ENCODE results near the gene GPBP1.
"Not testable (repeated sequence)": the region's sequence is repeated elsewhere in the genome, so short reads cannot be mapped to it uniquely, and the experiment has no call there.

GPBP1 gene

DNA sequence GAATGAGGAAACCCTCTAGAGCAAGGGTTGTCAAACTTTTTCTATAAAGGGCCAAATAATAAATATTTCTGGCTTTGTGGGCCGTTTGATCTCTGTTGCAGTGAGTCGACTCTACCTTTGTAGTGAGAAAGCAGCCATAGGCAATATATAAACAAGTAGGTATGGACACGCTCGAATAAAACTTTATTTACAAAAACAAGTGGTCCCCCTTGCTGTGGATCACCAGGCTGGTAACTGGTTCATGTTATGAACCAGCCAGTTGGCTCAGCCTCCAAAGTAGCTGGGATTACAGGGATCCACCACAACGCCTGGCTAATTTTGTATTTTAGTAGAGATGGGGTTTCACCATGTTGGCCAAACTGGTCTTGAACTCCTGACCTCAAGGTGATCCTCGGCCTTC is 118.5 kb downstream of the GPBP1 start:
- no peak for DNase-seq

DNA sequence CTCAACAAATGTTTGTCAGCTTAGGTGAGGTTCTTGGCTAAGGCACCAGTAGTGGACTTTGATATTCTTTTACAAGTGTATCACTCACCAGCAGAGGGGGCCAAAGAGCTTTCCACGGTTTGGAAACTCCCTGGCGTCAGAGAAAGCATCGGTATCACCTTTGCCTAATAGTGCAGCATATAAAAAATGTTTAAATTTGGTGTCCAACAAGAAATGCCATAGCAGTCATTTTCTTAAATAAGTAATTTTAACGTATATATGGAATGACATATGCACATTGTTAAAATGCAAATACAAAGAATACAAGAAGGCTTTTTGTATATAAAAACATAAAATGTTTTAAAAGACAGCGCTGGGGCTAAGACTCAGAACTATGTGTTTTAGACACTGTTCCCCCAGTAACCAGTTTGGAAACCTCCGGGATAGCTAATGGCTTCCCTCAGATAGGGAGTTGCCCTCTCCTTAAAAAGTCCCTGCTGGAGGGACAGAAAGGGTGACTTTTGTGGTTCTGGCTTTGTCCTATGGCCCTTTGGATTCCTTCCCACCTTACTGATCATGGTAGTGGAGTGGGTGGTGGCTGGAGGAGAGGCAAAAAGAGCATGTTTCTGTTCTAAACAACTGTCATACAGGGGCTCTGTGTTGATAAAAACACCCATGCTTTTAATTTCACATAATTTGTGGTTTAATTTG is 124.6 kb downstream of the GPBP1 start:
- peak; percentile 89 for DNase-seq

DNA sequence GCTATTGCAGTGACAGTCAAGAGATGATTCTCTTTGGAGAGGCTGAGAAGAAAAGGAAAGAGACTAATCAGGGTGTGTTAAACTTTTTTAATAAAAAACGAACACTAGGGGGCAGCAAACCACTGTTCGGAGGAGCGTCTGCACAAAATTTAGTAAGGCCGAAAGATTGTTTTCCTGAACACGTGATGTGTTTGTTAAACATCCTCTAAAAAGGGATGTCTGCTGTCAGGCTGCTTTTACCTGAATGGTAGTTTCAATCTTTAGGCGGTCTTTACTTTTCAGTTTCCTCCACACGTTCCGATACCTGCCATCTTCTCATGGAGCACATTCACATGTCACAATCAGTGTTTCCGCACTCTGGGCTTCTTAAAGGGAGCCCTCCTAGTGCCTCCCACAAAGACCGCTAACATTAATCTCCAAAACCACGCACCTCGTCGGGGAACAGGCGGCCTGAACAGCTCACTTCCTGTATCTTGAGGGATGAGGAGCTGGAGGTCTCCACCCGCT is 125.2 kb downstream of the GPBP1 start:
- peak; percentile 82 for DNase-seq

DNA sequence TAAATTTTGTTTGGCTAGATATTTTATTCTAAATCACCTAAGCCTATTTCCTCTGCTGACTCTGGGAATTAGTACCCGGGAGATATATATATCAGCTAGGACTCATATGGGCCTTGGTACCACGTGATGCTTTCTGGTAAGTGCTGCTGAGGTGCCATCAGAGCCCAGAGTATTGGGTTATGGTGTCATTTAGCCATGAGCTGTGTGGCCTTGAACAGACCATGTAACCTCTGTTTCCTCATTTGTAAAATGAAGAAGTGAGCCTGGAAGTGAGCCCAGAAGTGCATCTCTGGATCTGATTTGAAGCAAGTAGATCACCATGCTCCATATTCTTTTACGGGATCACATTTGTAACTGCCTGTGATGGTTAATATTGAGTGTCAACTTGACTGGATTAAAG is 126.1 kb downstream of the GPBP1 start:
- no peak for DNase-seq

DNA sequence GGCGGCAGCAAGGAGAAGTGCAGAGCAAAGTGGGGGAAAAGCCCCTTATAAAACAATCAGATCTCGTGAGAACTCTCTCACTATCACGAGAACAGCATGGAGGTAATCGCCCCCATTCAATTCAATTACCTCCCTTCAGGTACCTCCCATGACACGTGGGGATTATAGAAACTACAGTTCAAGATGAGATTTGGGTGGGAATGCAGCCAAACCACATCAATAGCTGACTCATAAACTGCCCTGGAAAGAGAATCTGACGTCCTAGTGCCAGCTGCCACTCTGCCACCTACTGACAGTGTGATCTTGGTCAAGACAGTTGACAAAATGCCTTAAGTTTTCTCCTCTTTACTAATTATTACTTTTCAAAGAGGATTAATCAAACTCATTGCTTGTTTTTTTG is 128.3 kb downstream of the GPBP1 start:
- DNase-seq, result peak; percentile 16

DNA sequence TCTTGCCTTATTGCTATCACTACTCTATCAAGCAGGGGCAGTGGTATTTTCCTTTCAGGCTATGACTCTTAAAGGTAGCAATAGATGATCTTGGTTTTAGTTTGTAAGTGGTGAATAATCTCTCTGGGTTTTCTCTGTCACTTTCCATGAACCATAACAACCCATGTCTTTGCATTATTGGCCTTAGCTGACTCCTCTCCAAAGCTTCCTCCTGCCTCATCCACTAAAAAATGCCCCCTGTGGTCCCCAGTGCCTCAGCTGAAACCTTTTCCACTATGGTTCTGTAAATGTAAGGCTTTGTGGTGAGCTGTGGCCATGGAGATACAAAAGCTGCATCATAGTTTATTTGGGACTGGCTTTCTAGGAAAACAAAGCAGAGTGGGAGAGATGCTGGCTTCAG is 128.8 kb downstream of the GPBP1 start:
- DNase-seq, result no peak

DNA sequence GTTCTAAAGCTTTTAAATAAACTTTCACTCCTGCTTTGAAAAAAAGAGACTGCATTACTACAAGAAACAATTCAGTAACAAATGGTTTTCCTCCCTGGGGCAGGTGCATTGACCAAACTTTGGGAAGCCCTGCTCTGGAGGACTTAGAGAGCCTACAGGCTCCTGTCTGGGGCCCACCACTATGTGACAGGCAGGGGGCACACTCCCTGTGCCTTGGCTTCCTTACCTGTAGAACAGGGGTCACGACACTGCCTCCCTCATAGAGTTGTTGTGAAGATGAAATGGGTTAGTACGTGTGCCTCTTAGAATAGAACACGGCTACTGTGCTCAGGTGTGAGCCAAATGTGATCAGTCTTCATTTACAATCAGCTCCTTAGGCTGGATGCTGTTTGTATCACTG is 130.1 kb downstream of the GPBP1 start:
- DNase-seq, result no peak

DNA sequence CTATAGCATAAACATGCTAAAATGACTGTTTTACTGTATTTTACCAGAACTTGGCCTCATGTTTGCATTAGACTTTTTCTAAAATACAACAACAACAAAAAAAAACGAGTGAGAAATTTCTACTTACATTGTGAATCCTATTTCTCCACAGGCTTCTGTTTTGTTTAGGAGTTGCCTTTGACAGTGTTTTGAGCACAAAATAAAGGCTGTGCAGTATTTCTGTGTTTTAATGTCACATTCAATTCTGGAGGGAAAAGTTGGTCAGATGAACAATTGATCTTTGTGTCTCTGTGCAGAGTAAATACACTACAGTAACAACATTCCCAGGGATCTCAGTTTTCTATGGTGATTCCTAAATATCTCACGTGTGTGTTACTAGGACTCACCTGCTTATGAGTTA is 131.1 kb downstream of the GPBP1 start:
- DNase-seq, result no peak

DNA sequence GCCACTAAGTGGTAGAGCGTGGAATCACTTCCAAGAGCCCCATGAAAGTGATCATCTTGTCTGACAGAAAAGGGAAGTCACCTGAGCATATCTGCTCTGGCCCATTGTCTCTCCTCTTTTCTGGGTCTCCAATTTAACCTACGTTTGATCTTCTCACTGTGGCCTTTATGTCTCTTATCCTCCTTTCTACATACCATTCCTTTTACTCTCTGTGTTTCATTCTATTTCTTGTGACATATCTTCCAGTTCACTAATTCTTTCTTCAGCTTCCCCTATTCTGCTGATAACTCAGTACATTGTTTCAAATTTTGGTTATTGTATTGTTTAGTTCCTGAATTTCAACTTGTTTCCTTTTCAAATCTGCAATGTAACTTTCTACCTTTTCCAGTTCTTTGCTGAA is 132.5 kb downstream of the GPBP1 start:
- DNase-seq, result no peak

DNA sequence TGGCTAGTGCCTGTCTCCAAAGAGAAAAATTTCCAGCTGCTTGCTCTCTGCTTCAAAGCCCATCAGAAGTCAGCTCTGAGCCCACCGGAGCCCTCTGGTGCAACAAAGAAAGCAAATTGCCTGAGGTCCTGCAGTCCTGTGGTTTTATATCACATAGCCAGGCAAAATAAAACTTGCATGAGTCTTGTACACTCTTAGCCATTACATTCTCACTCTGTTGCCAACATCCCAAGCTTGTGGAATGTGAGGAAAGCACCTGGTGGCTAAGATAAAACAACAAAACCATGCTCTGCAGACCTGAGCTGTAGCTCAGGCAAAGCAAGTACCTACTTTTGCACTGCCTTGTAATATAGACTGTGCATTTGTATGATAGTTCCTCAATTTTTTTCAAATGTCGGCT is 133.7 kb downstream of the GPBP1 start:
- DNase-seq, result no peak

DNA sequence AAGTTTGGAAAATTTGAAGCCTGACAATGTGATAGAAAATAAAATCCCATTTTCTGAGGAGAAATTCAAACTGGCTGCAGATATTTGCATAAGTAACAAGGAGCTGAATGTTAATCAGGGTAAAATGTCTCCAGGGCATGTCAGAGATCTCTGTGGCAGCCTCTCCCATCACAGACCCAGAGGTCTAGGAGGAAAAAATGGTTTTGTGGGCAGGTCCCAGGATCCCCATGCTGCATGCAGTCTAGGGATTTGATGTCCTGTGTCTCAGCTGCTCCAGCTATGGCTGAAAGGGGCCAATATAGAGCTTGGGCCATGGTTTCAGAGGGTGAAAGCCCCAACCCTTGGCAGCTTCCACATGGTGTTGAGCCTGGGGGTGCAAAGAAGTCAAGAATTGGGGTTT is 135.2 kb downstream of the GPBP1 start:
- DNase-seq, result not testable (repeated sequence)

DNA sequence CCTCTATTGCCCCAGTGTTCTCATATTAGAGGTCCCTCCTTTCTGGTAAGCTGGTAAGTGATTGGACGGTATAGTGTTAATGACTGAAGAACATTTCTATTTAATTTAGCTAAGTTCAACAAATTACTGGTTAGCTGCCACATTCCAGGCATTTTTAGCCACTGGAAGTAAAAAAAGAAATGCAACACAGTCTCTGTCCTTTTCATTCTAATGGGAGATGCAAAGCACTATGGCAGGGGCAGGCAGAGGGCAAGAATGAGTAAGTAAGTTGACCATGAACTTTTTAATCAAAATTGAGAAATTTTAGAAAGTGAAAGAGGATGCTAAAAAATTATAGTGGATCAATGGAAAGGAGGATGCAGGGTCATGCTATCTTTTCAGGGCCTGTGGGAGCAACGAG is 137.4 kb downstream of the GPBP1 start:
- DNase-seq, result no peak

DNA sequence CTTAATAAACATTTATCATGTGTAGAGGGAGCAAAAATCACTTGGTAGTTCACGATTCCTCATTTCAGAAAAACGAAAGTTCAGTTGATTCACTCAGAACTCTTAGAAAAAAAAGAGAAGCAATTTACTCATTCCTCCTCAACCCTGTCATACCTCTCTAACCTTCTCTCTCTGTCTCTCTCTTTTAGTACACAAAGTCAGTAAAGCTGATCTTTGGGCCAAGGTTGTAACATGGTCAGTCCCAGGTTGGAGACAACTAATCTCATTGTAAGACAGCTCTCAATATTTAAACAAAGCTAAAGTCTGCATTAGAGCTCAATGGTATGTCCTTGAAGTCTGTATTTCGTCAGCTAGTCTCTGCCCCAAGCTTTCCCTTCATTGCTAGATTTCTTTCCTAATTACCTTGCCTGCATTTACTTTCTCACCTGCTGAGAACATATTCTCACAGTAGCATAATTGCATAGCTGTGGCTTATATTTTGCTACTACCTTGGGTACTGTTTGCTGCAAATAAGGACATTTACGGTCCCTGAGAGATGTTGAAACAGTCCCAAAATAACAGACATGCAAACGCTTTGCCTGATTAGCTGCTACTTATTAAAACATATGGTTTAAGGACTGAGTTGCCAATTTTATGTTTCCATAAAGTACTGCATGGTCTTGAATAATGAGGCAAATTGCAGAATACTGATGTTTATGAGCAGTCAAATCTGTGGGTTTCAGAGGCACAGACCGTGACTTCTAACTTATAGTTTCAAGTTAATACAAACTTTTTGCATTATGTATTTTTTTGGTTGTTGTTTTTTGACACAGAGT is 138.3 kb downstream of the GPBP1 start:
- no peak for DNase-seq

DNA sequence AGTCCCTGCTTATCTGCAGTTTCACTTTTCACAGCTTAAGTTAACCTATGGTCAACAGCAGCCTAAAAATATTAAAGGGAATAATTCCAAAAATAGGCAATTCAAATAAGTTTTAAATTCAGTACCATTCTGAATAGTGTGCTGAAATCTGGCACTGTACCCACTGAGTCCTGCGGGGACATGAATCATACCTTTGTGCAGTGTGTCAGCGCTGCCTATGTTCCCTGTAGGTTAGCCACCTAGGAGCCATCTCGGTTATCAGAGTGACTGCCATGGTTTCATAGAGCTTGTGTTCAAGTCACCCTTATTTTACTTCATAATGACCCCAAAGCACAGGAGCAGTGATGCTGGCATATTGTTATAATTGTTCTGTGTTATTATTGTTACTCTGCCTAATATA is 139.9 kb downstream of the GPBP1 start:
- no peak for DNase-seq

All from CD4-positive, alpha-beta T cell treated with Interleukin-21 for 1 hour (primary cell).